ENCODE measurements around the gene DLST.

DNA sequence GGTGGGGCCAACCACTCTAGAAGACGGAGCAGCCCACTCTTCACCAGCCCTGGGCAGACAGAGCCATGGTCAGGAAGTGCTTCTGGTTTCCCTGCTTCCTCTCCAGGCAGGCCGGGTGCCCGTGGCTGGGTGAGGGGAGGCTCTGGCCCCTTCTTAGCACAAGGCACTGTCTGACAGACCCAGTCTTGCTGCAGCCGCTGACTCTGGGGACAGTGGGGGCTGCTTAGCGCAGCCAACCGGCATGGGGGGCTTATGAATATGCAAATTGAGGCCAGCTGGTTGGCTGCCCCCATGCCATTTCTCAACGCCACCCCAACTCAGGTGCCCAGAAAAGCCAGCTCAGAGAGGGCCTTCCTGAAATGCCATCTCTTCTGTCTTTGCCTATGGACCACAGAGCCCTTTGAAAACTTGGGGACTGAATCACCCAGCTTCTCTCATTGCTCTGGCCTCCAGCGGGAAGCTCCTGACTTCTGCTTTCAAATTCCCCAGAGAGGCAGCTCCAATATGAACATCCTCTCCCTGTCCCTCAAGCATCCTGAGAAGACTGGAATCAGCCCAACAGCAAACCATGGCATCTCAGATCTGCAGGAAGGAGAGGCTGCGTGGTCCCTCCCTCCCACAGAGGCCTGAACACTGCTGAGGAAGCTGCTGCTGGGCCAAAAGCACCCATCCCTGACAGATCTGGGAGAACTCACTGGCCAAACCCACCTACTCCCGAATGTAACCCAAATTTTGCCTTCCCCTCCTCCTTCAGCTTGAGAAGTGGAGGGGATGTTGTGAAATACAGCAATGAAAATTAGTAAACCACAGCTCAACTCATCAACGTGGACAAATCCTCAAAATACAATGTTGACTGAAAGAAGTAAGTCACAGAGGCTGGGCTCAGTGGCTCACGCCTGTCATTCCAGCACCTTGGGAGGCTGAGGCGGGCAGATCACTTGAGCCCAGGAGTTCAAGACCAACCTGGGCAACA is 5.5 kb upstream of the DLST start, which contains the start of gene PROX2:
- TF ChIP-seq ZNF138 (CRISPR knock-in tag; conservative IDR thresholded peaks at IDR 0.05) (no peak), ELF4 (CRISPR knock-in tag; IDR thresholded peaks at IDR 0.05; ENCODE audit: low read depth) (no peak)
- TF ChIP-seq, protein P1, sequence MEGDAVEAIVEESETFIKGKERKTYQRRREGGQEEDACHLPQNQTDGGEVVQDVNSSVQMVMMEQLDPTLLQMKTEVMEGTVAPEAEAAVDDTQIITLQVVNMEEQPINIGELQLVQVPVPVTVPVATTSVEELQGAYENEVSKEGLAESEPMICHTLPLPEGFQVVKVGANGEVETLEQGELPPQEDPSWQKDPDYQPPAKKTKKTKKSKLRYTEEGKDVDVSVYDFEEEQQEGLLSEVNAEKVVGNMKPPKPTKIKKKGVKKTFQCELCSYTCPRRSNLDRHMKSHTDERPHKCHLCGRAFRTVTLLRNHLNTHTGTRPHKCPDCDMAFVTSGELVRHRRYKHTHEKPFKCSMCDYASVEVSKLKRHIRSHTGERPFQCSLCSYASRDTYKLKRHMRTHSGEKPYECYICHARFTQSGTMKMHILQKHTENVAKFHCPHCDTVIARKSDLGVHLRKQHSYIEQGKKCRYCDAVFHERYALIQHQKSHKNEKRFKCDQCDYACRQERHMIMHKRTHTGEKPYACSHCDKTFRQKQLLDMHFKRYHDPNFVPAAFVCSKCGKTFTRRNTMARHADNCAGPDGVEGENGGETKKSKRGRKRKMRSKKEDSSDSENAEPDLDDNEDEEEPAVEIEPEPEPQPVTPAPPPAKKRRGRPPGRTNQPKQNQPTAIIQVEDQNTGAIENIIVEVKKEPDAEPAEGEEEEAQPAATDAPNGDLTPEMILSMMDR (IDR thresholded peaks at IDR 0.05), result no peak
- TF ChIP-seq, protein P2, sequence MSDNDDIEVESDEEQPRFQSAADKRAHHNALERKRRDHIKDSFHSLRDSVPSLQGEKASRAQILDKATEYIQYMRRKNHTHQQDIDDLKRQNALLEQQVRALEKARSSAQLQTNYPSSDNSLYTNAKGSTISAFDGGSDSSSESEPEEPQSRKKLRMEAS (CRISPR knock-in tag; IDR thresholded peaks at IDR 0.05), result no peak
- TF ChIP-seq, protein P3, sequence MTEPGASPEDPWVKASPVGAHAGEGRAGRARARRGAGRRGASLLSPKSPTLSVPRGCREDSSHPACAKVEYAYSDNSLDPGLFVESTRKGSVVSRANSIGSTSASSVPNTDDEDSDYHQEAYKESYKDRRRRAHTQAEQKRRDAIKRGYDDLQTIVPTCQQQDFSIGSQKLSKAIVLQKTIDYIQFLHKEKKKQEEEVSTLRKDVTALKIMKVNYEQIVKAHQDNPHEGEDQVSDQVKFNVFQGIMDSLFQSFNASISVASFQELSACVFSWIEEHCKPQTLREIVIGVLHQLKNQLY (CRISPR knock-in tag; IDR thresholded peaks at IDR 0.05), result no peak
